Neural cell (in vitro differentiated cells): ENCODE measurements around the gene DR1. TPM values are rescaled to one million over a fixed set of nuclear protein-coding genes. Genes with fewer than 3 reads are reported as not detected.

Experiments
- H2AFZ ChIP-seq: fragments of 200-600, 300-800 bp; sonication (generic), shearing (Covaris generic); 2 replicates; pipeline ENCODE4 v1.6.0; 2014; ENCODE audit warnings: low read depth, mild to moderate bottlenecking, antibody characterized with exemption, low read length, moderate library complexity
- H3F3A ChIP-seq: fragments of 200-600 bp; shearing (Covaris generic); 2 replicates; pipeline ENCODE4 v1.6.1; 2016; ENCODE audit warnings: mild to moderate bottlenecking, moderate library complexity, mixed read lengths, antibody characterized with exemption, low read length; ENCODE audit not compliant: insufficient read depth, poor library complexity, severe bottlenecking
- H3K27ac ChIP-seq: fragments of 200-600, 300-800 bp; sonication (generic), shearing (Covaris generic); 2 replicates; pipeline ENCODE4 v1.5.1; 2014; ENCODE audit warnings: mild to moderate bottlenecking, low read length, moderate library complexity
- H3K27me3 ChIP-seq: fragments of 300-800, 200-600 bp; sonication (generic), shearing (Covaris generic); 2 replicates; pipeline ENCODE4 v1.6.0; 2014; ENCODE audit warnings: mild to moderate bottlenecking, low read depth, low read length, moderate library complexity; ENCODE audit not compliant: insufficient read depth
- H3K36me3 ChIP-seq: fragments of 300-800, 200-600 bp; sonication (generic), shearing (Covaris generic); 2 replicates; pipeline ENCODE4 v1.5.1; 2014; ENCODE audit warnings: mild to moderate bottlenecking, antibody characterized with exemption, low read length, moderate library complexity; ENCODE audit not compliant: insufficient read depth
- H3K4me2 ChIP-seq: fragments of 300-800, 200-600 bp; sonication (generic), shearing (Covaris generic); 2 replicates; pipeline ENCODE4 v1.6.0; 2014; ENCODE audit warnings: mild to moderate bottlenecking, low read length
- H3K4me3 ChIP-seq: fragments of 300-800, 200-600 bp; sonication (generic), shearing (Covaris generic); 2 replicates; pipeline ENCODE4 v1.5.1; 2014; ENCODE audit warnings: mild to moderate bottlenecking, low read length, moderate library complexity
- H3K79me2 ChIP-seq: fragments of 200-600 bp; shearing (Covaris generic); replicated peaks from 2 replicates; pipeline ENCODE4 v1.6.0; 2014; ENCODE audit warnings: mild to moderate bottlenecking, low read length, moderate library complexity; ENCODE audit not compliant: insufficient read depth
- H3K9ac ChIP-seq: fragments of 300-800, 200-600 bp; sonication (generic), shearing (Covaris generic); 2 replicates; pipeline ENCODE4 v1.6.1; 2016; ENCODE audit warnings: mild to moderate bottlenecking, low read length, mixed read lengths
- H3K9me2 ChIP-seq: fragments of 200-600 bp; shearing (Covaris generic); 2 replicates; pipeline ENCODE4 v1.6.1; 2016; ENCODE audit warnings: mild to moderate bottlenecking, low read length, mixed read lengths; ENCODE audit not compliant: insufficient read depth
- H3K9me3 ChIP-seq: fragments of 200-600, 300-800 bp; sonication (generic), shearing (Covaris generic); 2 replicates; pipeline ENCODE4 v1.6.1; 2016; ENCODE audit warnings: mild to moderate bottlenecking, mixed run types, low read length, moderate library complexity, mixed read lengths
- H4K20me1 ChIP-seq: fragments of 200-600 bp; shearing (Covaris generic); 2 replicates; pipeline ENCODE4 v1.6.1; 2016; ENCODE audit warnings: mild to moderate bottlenecking, mixed run types; ENCODE audit not compliant: insufficient read depth
- EP300 ChIP-seq: fragments of 450-650 bp; conservative IDR thresholded peaks from 2 replicates; pipeline ENCODE4 v1.6.1; 2014; ENCODE audit warnings: antibody characterized with exemption, mild to moderate bottlenecking, moderate library complexity; ENCODE audit not compliant: poor library complexity, severe bottlenecking
- EZH2 ChIP-seq: fragments of 200-600, 300-800 bp; shearing (Covaris generic), sonication (generic); IDR thresholded peaks from 2 replicates; pipeline ENCODE4 v1.6.1; 2014; ENCODE audit warnings: antibody characterized with exemption, low read length, borderline replicate concordance, mild to moderate bottlenecking; ENCODE audit not compliant: insufficient read depth, poor library complexity, severe bottlenecking
- MXI1 ChIP-seq: fragments of 450-650 bp; conservative IDR thresholded peaks from 2 replicates; pipeline ENCODE4 v1.6.1; 2014; ENCODE audit warnings: antibody characterized with exemption, mild to moderate bottlenecking; ENCODE audit not compliant: poor library complexity, severe bottlenecking
- POLR2AphosphoS5 ChIP-seq: IDR thresholded peaks from 2 replicates; pipeline ENCODE4 v1.6.1; 2012
- RAD21 ChIP-seq: fragments of 450-650 bp; conservative IDR thresholded peaks from 2 replicates; pipeline ENCODE4 v1.6.1; 2014; ENCODE audit warnings: antibody characterized with exemption, mild to moderate bottlenecking, moderate library complexity
- SMC3 ChIP-seq: fragments of 450-650 bp; conservative IDR thresholded peaks from 2 replicates; pipeline ENCODE4 v1.6.1; 2014; ENCODE audit warnings: antibody characterized with exemption, mild to moderate bottlenecking, moderate library complexity; ENCODE audit not compliant: poor library complexity
- TAF1 ChIP-seq: IDR thresholded peaks from 2 replicates; pipeline ENCODE4 v1.6.1; 2012; ENCODE audit warnings: low read depth
- polyA plus RNA-seq: library from polyadenylated mRNA; depleted of rRNA; stranded (reverse); fragments of >200 nt; gene quantifications from 2 replicates; pipeline ENCODE4 v1.2.3, GENCODE V29; 2014
- TF ChIP-seq, protein P1 (sequence below): IDR thresholded peaks from 2 replicates; pipeline ENCODE4 v1.6.1; 2012; ENCODE audit warnings: borderline replicate concordance
- TF ChIP-seq, protein P2 (sequence below): fragments of 450-650 bp; IDR thresholded peaks from 2 replicates; pipeline ENCODE4 v1.5.1; 2014; ENCODE audit warnings: antibody characterized with exemption, mild to moderate bottlenecking, moderate library complexity; ENCODE audit not compliant: poor library complexity, severe bottlenecking

Gene DR1
- polyA plus RNA-seq, 1 donor from 2014 or later = 57.2 TPM

DNA sequence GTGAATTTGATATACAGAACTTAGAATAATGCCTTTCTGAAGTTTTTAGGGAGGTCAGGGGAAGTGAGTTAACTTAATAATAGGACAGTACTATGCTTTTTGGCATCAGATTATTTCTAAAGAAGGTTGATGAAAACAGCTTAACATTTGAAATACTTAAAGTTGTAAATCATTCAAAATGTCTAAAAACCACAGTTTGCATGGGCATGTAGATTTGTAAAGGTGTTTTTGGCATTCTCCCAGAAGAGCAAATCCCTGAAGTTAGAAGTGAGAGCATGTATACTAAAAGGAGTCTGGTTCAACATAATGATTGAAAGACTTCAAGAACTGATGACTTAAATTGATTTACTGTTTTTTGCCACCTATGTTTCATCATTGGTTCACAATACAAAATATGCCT, 6.7 kb downstream of the DR1 start:
- H3K27me3 ChIP-seq = no peaks in the 10 kb centered on the region
- H3K27ac ChIP-seq = no peak overlapping the region
- H3K4me2 ChIP-seq = no peak overlapping the region
- TF ChIP-seq TAF1 = no peak
- TF ChIP-seq EZH2 = no peak
- TF ChIP-seq, protein P1, sequence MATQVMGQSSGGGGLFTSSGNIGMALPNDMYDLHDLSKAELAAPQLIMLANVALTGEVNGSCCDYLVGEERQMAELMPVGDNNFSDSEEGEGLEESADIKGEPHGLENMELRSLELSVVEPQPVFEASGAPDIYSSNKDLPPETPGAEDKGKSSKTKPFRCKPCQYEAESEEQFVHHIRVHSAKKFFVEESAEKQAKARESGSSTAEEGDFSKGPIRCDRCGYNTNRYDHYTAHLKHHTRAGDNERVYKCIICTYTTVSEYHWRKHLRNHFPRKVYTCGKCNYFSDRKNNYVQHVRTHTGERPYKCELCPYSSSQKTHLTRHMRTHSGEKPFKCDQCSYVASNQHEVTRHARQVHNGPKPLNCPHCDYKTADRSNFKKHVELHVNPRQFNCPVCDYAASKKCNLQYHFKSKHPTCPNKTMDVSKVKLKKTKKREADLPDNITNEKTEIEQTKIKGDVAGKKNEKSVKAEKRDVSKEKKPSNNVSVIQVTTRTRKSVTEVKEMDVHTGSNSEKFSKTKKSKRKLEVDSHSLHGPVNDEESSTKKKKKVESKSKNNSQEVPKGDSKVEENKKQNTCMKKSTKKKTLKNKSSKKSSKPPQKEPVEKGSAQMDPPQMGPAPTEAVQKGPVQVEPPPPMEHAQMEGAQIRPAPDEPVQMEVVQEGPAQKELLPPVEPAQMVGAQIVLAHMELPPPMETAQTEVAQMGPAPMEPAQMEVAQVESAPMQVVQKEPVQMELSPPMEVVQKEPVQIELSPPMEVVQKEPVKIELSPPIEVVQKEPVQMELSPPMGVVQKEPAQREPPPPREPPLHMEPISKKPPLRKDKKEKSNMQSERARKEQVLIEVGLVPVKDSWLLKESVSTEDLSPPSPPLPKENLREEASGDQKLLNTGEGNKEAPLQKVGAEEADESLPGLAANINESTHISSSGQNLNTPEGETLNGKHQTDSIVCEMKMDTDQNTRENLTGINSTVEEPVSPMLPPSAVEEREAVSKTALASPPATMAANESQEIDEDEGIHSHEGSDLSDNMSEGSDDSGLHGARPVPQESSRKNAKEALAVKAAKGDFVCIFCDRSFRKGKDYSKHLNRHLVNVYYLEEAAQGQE = no peak
- TF ChIP-seq POLR2AphosphoS5 = no peak
- TF ChIP-seq MXI1 = no peak
- no peak for TF ChIP-seq RAD21
- H3K4me3 ChIP-seq = no peak overlapping the region
- peaks cover 63% of the 10 kb centered on the region for H3K79me2 ChIP-seq
- no peaks in the 10 kb centered on the region for H3F3A ChIP-seq
- H3K9me3 ChIP-seq = no peaks in the 10 kb centered on the region
- H3K9ac ChIP-seq = no peak overlapping the region
- no peaks in the 10 kb centered on the region for H3K9me2 ChIP-seq
- no peak overlapping the region for H2AFZ ChIP-seq
- no peaks in the 10 kb centered on the region for H4K20me1 ChIP-seq
- peaks cover 9% of the 10 kb centered on the region for H3K36me3 ChIP-seq

DNA sequence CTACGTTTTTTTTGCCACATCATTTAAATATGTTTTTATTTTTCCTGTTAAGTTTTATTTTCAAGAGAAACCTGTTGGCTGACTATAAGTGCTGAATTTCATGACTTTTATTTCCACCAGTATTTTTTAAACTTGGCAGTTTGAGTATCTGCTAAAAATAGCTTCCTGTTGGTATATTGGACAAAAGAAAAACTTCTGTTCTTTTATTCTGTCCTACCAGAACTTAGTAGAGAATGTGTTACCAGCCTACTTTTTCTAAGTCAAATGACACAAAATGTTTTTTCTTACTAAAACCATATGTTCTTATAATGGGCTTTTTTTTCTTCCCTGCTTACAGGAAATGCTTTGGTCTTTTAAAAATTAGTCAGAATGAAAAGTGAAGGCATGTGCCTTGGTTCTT, 7.6 kb downstream of the DR1 start:
- H2AFZ ChIP-seq = no peak overlapping the region
- no peak overlapping the region for H3K27ac ChIP-seq
- H3K27me3 ChIP-seq = no peaks in the 10 kb centered on the region
- peaks cover 9% of the 10 kb centered on the region for H3K36me3 ChIP-seq
- no peak overlapping the region for H3K9ac ChIP-seq
- peaks cover 54% of the 10 kb centered on the region for H3K79me2 ChIP-seq
- H3K9me2 ChIP-seq = no peaks in the 10 kb centered on the region
- no peaks in the 10 kb centered on the region for H3F3A ChIP-seq
- H3K4me2 ChIP-seq = no peak overlapping the region
- H4K20me1 ChIP-seq = no peaks in the 10 kb centered on the region
- no peaks in the 10 kb centered on the region for H3K9me3 ChIP-seq
- no peak overlapping the region for H3K4me3 ChIP-seq
- TF ChIP-seq SMC3 (no peak), MXI1 (no peak), RAD21 (no peak), EP300 (no peak), EZH2 (no peak), POLR2AphosphoS5 (no peak), TAF1 (no peak)
- TF ChIP-seq, protein P1 = no peak
- TF ChIP-seq, protein P2, sequence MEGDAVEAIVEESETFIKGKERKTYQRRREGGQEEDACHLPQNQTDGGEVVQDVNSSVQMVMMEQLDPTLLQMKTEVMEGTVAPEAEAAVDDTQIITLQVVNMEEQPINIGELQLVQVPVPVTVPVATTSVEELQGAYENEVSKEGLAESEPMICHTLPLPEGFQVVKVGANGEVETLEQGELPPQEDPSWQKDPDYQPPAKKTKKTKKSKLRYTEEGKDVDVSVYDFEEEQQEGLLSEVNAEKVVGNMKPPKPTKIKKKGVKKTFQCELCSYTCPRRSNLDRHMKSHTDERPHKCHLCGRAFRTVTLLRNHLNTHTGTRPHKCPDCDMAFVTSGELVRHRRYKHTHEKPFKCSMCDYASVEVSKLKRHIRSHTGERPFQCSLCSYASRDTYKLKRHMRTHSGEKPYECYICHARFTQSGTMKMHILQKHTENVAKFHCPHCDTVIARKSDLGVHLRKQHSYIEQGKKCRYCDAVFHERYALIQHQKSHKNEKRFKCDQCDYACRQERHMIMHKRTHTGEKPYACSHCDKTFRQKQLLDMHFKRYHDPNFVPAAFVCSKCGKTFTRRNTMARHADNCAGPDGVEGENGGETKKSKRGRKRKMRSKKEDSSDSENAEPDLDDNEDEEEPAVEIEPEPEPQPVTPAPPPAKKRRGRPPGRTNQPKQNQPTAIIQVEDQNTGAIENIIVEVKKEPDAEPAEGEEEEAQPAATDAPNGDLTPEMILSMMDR = no peak
